MM.1S (cell line): ENCODE measurements around the gene COPG2.

Source experiments
- DNase-seq: peaks from one replicate; pipeline ENCODE4 v3.0.0-alpha.2; 2015
- H2AFZ ChIP-seq: fragments of 300-600 bp; sonication (generic); 2 replicates; pipeline ENCODE4 v1.6.0; 2016; ENCODE audit warnings: antibody characterized with exemption, low read length
- H3F3A ChIP-seq: fragments of 300-600 bp; sonication (generic); 2 replicates; pipeline ENCODE4 v1.6.1; 2016; ENCODE audit warnings: mild to moderate bottlenecking, antibody characterized with exemption, low read length, moderate library complexity, mixed read lengths; ENCODE audit not compliant: insufficient read depth
- H3K27ac ChIP-seq: fragments of 300-600 bp; sonication (generic); 2 replicates; pipeline ENCODE4 v1.5.1; 2016; ENCODE audit warnings: mild to moderate bottlenecking, low read length
- H3K27me3 ChIP-seq: fragments of 300-600 bp; sonication (generic); replicated peaks from 2 replicates; pipeline ENCODE4 v1.6.0; 2016; ENCODE audit warnings: low read length; ENCODE audit not compliant: insufficient read depth
- H3K36me3 ChIP-seq: fragments of 300-600 bp; sonication (generic); replicated peaks from 2 replicates; pipeline ENCODE4 v1.6.1; 2016; ENCODE audit warnings: mild to moderate bottlenecking, low read length, mixed read lengths; ENCODE audit not compliant: insufficient read depth
- H3K4me1 ChIP-seq: fragments of 300-600 bp; sonication (generic); 2 replicates; pipeline ENCODE4 v1.6.1; 2016; ENCODE audit warnings: low read length, mixed read lengths
- H3K4me2 ChIP-seq: fragments of 300-600 bp; sonication (generic); 2 replicates; pipeline ENCODE4 v1.6.0; 2016; ENCODE audit warnings: low read depth, low read length
- H3K4me3 ChIP-seq: fragments of 300-600 bp; sonication (generic); 2 replicates; pipeline ENCODE4 v1.5.1; 2016; ENCODE audit warnings: low read length, mixed read lengths
- H3K79me2 ChIP-seq: fragments of 300-600 bp; sonication (generic); 2 replicates; pipeline ENCODE4 v1.6.1; 2016; ENCODE audit warnings: mixed run types, low read length, mixed read lengths
- H3K9ac ChIP-seq: fragments of 300-600 bp; sonication (generic); 2 replicates; pipeline ENCODE4 v1.6.1; 2016; ENCODE audit warnings: low read length, mixed read lengths
- H3K9me2 ChIP-seq: fragments of 300-600 bp; sonication (generic); replicated peaks from 2 replicates; pipeline ENCODE4 v1.6.1; 2016; ENCODE audit warnings: mild to moderate bottlenecking, low read length, mixed read lengths; ENCODE audit not compliant: insufficient read depth
- H3K9me3 ChIP-seq: fragments of 300-600 bp; sonication (generic); replicated peaks from 2 replicates; pipeline ENCODE4 v1.6.1; 2016; ENCODE audit warnings: mild to moderate bottlenecking, low read length, mixed read lengths; ENCODE audit not compliant: insufficient read depth
- H4K20me1 ChIP-seq: fragments of 300-600 bp; sonication (generic); 2 replicates; pipeline ENCODE4 v1.6.1; 2016; ENCODE audit warnings: mild to moderate bottlenecking, low read length, moderate library complexity, mixed read lengths; ENCODE audit not compliant: insufficient read depth
- CTCF ChIP-seq: fragments of 300-600 bp; sonication (generic); IDR thresholded peaks from 2 replicates; pipeline ENCODE4 v1.5.1; 2016; ENCODE audit warnings: antibody characterized with exemption, low read length, mixed read lengths
- EZH2 ChIP-seq: fragments of 300-600 bp; sonication (generic); optimal IDR thresholded peaks from 2 replicates; pipeline ENCODE3; 2017; ENCODE audit warnings: low read depth, mild to moderate bottlenecking, antibody characterized with exemption, low read length, mixed read lengths
- EZH2phosphoT487 ChIP-seq: fragments of 300-600 bp; sonication (generic); IDR thresholded peaks from 2 replicates; pipeline ENCODE4 v1.6.1; 2018; ENCODE audit warnings: antibody characterized with exemption, low read length

Gene COPG2

GRCh38 chr7:130478991-130479390, 189.6 kb downstream of the COPG2 start:
- Histone ChIP-seq H3K4me2 (no peak overlapping the region), H3K79me2 (no peaks in the 10 kb centered on the region), H4K20me1 (no peaks in the 10 kb centered on the region), H3F3A (0 out of 2 replicates have a peak, but pooled peaks cover 4% of the 10 kb centered on the region), H3K4me1 (peaks cover 3% of the 10 kb centered on the region; the same call in 1 of the 2 replicates), H3K9me3 (no peaks in the 10 kb centered on the region), H2AFZ (no peak overlapping the region), H3K9me2 (no peaks in the 10 kb centered on the region), H3K4me3 (no peak overlapping the region), H3K9ac (no peak overlapping the region), H3K27ac (no peak overlapping the region), H3K27me3 (no peaks in the 10 kb centered on the region), H3K36me3 (no peaks in the 10 kb centered on the region)
- DNase-seq = no peak
- TF ChIP-seq EZH2 = no peak
- no peak for TF ChIP-seq EZH2phosphoT487
- TF ChIP-seq CTCF = no peak

- TF ChIP-seq CTCF = no peak
- no peak for TF ChIP-seq EZH2
- no peak for TF ChIP-seq EZH2phosphoT487
- no peak overlapping the region for H2AFZ ChIP-seq
Observed at GRCh38 chr7:130476297-130477150, 192.0 kb downstream of the COPG2 start.

GRCh38 chr7:130475776-130476175, 192.8 kb downstream of the COPG2 start:
- H3K27ac ChIP-seq = no peak overlapping the region
- H3F3A ChIP-seq = 0 out of 2 replicates have a peak, but pooled peaks cover 4% of the 10 kb centered on the region
- H3K4me2 ChIP-seq = peak overlapping the region; percentile 27; the same call in 1 of the 2 replicates

More at GRCh38 chr7:130476297-130477150, 192.0 kb downstream of the COPG2 start:
- peak; percentile 68 for DNase-seq
- H3K79me2 ChIP-seq = no peaks in the 10 kb centered on the region
- H3F3A ChIP-seq = 0 out of 2 replicates have a peak, but pooled peaks cover 4% of the 10 kb centered on the region
- H3K27ac ChIP-seq = peak overlapping the region; percentile 3; the same call in 1 of the 2 replicates
- H3K9me2 ChIP-seq = no peaks in the 10 kb centered on the region
- no peaks in the 10 kb centered on the region for H3K27me3 ChIP-seq
- no peaks in the 10 kb centered on the region for H3K9me3 ChIP-seq
- no peaks in the 10 kb centered on the region for H3K36me3 ChIP-seq
- no peak overlapping the region for H3K4me3 ChIP-seq
- H3K4me2 ChIP-seq = peak overlapping the region; percentile 27; the same call in 1 of the 2 replicates
- H3K9ac ChIP-seq = no peak overlapping the region
- H3K4me1 ChIP-seq = peaks cover 3% of the 10 kb centered on the region; the same call in 1 of the 2 replicates
- H4K20me1 ChIP-seq = no peaks in the 10 kb centered on the region

More at GRCh38 chr7:130475776-130476175, 192.8 kb downstream of the COPG2 start:
- H3K9ac ChIP-seq = no peak overlapping the region
- H3K4me1 ChIP-seq = peaks cover 3% of the 10 kb centered on the region; the same call in 1 of the 2 replicates
- no peak for DNase-seq
- H2AFZ ChIP-seq = no peak overlapping the region
- no peaks in the 10 kb centered on the region for H3K36me3 ChIP-seq
- no peaks in the 10 kb centered on the region for H3K27me3 ChIP-seq
- no peak overlapping the region for H3K4me3 ChIP-seq
- H3K79me2 ChIP-seq = no peaks in the 10 kb centered on the region
- TF ChIP-seq EZH2 = no peak
- TF ChIP-seq EZH2phosphoT487 = no peak
- no peak for TF ChIP-seq CTCF
- H3K9me2 ChIP-seq = no peaks in the 10 kb centered on the region
- H4K20me1 ChIP-seq = no peaks in the 10 kb centered on the region
- H3K9me3 ChIP-seq = no peaks in the 10 kb centered on the region
